ENCODE results near the gene ACCS. TPM values are rescaled to one million over a fixed set of nuclear protein-coding genes. Genes with fewer than 3 reads are reported as not detected.
A peak's percentile ranks its signal among the peaks of the same experiment; 100 is the strongest.

Gene ACCS
- polyA plus RNA-seq, 10 donors, result 7.9 to 30.5 (median 15.1) TPM

DNA sequence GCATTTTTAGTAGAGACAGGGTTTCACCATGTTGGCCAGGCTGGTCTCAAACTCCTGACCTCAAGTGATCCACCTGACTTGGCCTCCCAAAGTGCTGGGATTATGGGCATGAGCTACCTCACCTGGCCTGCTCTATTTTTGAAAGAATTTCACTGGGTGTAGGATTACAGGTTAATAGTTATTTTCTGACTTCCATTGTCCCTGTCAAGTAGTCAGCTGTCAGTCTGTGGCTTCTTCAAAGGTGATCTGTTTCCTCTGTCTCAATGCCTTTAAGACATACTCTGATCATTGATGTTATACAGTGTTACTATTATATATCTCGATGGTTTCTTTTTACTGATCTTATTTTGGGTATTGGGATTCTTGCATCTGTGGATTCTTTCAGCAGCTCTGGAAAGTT is 19.3 kb downstream of the ACCS start:
- no peak for DNase-seq

DNA sequence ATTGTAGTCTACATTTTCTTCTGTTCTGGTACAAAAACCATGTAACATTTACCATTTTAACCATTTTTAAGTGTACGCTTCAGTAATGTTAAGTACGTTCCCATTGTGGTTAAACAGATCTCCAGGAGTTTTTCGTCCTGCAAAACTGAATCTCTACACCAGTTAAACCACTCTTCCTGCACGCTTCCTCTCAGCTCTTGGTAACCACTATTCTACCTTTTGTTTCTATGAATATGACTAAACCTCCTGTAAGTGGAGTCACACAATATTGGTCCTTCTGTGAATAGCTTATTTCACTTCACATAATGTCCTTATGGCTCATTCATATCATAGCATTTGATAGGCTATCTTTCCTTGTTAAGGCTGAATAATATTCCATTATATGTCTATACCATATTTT is 22.3 kb downstream of the ACCS start:
- no peak for DNase-seq

DNA sequence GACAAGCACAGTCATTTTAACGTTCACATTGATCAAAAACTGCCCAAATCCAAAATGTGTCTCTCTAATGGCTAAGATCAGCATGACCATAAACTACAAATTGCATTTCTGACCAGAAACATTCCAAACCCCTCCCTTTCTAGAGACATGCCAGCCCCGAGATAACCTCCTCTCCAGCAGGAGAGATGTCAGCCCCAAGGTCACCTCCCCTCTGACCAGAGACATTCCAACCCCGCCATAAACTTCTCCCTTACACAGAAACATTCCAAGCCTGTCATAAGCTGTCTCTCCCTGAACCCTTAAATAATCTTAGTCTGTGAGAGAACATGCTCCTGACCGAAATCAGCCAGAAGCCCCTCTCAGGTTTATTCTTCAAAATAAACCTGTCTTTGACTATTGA is 22.8 kb downstream of the ACCS start:
- no peak for DNase-seq

DNA sequence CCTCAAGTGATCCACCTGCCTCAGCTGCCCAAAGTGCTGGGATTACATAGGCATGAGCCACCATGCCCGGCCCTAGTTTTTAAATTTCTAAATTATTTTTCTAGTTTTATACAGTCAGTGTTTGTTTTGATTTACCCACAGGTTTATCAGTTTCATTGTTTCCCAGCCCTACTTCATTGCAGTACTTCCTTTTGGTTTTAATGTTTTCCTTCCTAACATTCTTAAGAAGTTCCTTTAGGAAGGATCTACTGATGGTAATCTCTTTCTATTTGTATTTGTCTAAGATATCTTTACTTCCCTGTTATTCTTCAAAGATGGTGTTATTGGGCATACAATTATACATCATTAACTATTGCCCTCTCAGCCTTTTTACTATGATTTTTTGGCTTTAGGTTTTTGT is 24.5 kb downstream of the ACCS start:
- DNase-seq, result no peak

DNA sequence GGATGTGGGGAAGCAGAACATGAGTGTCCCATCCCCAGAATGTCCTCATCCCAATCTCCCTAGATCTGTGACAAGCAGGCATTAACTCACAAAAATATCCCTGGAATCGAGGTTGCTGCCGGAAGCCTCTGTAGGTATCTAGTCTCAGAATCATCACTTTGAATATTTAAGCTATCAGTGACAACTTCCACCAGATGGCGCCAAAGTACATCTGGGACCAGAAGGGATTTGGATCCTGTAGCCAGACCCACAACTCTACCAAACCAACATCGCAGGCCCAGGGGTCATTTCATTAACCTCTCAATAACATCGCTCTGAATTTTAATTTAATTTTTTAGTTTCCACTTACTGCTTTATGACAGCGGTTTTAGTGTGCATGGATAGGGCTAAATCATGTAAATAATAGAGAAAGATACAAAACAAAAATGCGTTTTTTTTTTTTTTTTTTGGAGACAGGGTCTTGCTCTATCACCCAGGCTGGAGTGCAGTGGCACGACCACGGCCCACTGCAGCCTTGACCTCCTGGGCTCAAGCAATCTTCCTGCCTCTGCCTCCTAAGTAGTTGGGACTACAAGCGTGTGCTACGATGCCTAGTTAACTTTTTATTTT is 28.3 kb downstream of the ACCS start:
- DNase-seq, result peak; percentile 81 to 90 (median 87)

DNA sequence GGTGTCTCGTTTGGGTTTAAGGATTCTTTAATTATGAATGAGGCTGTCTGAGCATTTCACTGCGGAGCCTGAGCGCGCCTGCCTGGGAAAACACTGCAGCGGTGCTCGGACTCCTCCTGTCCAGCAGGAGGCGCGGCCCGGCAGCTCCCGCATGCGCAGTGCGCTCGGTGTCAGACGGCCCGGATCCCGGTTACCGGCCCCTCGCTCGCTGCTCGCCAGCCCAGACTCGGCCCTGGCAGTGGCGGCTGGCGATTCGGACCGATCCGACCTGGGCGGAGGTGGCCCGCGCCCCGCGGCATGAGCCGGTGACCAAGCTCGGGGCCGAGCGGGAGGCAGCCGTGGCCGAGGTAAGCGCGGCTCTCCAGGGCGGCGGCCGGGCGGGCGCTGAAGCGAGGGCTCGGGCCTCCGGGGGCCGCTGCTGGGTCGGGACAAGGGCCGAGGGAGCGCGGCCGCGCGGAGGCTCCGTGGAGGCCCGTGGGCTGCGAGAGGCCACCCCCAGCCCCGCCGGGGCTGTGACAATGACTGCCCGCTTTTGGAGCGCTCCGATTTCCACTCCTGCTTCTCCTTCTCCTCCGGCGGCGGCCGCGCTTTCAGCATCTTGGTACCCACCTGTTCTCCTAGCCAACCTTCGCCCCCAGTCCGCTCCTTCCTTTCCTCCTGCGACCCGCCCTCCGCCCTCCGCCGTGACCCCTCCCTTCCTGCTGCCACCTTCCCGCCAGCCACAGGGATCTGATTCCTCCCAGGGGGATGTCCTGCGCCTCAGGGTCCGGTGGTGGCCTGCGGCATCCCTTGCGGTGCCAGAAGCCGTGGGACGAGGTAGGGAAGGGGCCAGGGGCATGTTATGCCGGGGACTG is 29.7 kb downstream of the ACCS start, which contains the start of gene EXT2:
Gene EXT2 (plus strand): TSS at position 173 of the 854 bp plus-strand sequence. CDS start 12,035 bp downstream, outside the sequence.
- DNase-seq, result peak; percentile 79 to 95 (median 92)

DNA sequence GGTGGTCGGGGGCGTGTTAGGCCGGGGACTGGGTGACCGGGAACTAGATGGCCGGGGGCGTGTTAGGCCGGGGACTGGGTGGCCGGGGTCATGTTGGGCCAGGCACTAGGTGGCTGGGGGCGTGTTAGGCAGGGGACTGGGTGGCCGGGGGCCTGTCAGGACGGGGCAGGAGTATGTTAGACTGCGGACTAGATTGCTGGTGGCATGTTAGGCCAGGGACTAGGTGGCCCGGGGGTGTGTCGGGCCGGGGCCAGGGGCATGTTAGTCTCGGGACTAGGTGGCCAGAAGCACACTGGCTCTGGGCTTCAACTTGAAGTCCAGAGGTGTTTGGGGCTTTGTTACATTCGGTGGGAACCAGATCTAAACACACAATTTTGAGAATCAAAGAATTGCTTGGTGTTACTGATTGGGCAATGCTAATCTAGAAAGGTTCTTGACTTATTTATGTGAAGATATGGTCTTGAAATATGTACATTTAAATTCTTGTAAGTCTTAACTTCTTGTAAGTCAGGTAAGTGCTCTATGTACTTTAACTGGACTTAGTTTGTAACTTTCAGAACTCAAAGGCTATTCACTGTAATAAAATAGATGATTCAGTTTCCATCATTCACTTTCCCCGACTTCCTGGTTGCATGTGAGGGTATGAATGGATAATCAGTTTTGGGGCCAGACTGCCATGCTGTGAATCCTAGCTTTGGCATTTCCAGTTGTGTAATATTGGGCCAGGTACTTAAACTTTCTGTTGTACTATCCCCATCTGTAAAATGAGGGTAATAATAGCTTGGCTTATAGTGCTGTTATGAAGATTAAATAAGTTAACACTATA is 30.5 kb downstream of the ACCS start:
- DNase-seq, result no peak

DNA sequence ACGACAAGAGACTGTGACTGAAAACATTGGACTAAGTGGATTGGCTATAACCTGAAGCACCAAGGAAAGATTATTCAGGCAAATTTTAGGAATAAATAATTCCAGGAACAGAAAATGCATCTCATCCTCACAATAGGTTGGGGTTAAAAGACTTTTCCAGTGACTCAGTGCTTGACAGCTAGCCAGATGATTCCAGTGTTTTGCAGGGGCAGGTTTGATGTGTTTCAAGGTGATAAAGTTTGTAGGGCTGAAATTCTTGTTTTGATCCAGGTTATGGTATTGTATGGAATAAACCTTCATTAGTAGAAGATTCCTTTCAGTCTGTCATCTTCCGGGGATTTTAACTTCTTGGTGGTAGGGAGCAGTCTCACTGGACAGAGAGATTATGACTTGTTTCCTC is 31.8 kb downstream of the ACCS start:
- no peak for DNase-seq

DNA sequence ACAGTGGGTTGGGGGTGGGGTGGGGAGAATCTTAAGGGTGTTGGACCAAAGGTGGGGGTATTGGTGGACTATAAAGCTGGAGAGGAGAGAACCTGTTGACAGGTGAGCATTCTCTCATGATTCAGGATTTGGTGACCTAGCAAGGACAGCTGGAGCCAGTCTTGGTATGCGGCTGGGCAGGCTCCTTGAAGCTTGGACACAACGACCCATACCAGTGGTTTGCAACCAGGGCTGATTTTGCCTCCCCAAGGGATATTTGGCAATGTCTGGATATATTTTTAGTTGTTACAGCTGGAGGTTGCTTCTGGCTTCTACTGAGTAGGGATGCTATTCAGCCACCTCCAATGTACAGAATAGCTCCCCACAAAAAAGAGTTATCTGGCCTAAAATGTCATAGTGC is 35.0 kb downstream of the ACCS start:
- no peak for DNase-seq

DNA sequence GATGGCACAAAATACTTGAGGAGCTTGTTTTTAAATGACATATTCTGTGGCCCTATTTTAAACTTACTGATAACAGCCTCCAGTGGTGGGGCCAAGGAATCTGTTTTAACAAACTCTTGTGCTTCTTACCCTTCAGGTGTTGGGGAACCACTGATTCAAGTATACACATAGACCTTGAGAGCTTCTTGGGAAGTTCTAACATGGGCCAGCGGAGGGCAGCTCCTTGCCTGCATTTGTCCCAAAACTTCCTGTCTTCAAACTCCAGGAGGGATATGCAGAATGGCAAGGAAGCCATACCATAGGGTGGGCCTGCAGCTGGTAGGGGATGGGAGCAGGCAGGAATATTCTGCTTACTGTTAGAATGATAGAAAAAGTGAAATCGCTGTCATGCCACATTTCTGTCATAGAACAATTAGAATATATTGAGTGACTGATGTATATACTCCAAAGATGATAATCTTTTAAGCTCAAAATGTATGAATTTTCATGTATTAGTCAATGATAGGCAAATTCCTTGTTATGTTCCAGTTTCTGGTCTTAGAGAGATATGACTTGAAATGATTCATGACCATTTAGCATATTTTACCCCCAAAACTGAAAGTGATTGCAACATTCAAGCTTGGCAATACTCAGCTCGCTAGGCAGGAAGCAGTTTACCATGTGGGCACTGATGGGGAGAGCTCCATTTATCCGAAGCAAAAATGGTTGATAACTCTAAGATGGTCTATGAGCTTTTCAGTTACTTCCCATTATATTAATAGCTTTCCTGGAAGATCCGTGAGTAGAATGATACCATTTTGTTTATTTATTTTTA is 38.6 kb downstream of the ACCS start:
- DNase-seq, result no peak

DNA sequence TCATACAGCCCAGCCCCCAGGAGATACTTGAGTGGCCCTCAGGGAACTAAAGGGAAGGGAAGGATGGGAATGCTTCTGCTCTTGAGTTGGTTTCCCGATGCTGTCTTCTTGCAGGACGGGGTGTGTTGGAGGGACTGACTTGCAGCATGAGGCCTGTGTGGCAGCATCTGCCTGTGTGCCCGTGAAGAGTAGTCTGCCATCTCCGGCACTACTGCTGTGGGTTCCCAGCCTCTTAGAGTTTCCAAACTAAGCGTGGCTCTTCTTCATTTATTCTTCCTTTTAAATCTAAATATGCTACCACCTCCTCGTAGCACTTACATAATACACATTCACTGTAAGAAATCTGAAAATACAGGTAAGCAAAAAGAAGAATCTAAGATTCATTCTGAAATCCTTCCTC is 42.2 kb downstream of the ACCS start:
- no peak for DNase-seq

DNA sequence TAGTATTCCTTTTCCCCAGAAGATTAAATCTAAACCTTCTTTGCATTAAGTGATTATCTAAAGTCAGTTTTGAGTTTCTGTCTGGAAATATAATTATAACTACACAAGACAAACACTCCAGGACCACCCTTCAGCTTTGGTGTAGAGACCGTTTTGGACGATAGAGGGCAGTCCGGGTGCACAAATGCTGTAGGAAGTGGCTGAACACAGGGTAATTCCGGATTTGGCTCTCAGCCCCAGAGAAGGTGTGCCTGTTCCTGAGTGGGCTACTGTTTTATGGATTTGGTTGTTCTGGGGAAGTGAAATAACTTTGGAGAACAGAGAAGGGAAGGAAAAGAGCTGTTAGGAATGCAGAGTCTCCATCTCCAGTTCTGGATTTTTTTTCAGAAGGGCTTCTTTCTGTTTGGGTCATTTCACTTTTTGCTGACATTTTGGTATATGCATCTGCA is 44.2 kb downstream of the ACCS start:
- DNase-seq, result peak; percentile 20 to 66 (median 53)

DNA sequence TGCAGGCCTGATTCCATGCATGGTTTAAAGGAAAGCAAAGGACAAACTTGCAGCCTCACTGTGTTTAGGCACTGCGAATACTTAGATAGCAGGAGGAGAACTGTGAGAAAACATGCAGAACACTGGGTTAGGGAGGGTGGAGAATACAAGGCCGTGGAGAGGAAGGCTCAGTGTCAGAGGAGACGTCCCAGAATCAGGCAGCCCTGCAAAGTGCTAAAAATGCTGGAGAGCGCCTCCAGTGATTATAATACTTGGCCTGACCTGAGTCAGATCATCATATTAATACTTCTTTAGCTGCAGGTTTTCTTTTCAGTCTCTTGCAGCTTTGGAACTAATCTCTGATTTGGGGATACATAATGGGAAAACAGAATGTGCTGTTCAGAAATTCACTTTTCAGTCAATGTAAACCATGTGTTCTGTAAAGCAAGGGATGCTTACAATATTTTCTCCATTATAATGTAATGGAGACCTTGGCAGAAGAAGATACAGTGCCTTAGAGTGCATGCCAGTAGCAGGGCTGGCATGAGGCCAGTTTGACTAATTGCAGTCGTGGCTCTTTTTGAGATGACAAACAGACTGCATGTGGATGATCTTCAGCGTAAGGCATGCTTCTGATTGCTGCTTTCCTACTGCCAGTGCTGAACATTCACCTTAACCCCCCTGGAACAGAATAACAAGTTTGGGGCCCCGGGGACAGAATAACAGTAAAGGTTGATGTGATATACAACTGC is 46.2 kb downstream of the ACCS start:
- DNase-seq, result peak; percentile 66 to 82 (median 74)

DNA sequence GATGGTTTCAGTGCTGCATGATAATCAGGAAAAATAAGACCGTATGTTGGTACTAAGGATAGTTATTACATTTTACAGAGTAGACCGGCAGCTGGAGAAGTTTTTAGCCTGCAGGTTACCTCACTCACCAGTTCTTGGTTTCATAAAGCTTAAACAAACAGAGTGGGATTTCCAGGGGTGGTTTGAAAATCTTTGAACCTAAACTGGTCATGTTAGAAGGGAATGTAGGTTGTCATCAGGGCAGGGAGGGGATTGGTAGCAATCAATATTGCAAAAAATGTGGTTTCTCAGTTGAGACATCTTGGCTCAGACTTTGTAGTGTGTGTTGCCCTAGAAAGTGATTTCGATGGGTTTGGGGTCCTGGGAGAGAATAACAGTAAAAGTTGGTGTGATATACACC is 46.9 kb downstream of the ACCS start:
- no peak for DNase-seq

DNA sequence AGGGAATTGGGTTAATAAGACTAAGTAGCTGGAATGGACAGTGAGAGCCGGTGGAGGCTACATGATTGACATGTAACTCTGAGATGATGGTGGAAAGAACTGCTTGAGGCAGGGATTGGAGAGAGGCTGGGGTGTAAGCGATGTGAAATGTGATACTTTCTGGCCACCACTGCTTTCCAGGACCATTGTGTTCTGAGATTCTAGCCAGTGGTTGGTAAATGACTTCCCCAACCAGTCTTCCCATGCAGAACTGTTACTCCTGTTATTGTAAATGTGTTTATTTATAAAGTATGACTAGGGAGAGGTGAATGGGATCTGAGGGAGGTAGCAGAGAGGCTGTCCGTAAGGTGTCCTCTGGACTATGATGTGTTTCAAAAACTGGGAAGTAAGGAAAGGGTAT is 47.5 kb downstream of the ACCS start:
- DNase-seq, result no peak

DNA sequence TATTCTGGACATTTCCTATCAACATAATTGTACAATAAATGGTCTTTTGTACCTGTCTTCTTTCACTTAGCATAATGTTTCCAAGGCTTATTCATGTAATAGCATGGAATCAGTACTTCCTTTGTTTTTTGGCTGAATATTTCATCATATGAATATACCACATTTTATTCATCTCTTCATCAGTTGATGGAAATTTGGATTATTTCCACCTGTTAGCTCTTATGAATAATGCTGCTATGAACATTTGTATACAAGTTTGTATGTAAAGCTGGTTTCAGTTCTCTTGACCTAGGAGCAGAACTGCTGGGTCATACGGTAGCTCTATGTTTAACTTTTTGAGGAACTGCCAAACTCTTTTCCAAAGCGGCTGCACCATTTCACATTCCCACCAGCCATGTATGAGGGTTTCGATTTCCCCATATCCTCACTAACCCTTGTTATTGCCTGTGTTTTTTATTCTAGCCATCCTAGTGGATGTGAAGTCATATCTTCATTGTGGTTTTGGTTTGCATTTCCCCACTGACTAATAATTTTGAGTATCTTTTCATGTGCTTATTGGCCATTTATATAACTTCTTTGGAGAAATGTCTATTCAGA is 50.3 kb downstream of the ACCS start:
- no peak for DNase-seq

DNA sequence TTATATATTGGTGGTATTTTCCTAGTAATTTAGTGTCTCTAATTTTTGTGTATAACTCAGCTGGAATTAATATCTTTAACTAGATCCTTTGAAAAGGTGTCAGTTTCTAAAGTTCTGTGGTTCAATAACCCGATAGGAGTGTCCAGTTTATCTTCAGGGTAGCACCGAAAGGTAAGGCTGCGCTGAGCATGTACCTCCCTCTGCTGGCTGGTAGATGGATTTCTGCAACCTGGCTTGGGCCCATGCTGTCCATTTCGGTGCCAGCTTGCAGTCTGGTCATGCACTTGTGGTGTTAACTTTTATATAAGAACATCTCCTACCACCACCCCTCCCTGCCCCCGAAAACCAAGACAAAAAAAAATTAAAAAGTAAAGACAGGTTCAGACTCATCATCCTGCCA is 54.1 kb downstream of the ACCS start:
- no peak for DNase-seq

DNA sequence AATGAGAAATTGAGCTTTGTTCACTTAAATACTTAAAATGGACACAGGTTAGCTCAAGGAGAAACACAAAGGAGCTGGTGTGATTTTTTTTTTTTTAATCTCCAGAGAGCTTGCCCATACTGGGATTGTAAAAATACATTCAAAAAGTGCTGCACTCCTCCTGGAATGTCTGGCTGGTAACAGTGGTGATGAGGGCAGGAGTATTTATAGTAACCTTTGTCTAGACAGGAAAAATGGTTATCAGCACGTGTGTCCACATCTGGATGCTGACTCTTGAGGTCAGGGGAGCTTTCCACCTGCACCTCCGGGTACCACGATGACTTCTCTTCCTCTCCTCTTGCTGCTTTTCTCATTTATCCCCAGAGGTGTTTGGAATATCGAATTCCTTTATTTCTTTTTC is 59.5 kb downstream of the ACCS start:
- no peak for DNase-seq

DNA sequence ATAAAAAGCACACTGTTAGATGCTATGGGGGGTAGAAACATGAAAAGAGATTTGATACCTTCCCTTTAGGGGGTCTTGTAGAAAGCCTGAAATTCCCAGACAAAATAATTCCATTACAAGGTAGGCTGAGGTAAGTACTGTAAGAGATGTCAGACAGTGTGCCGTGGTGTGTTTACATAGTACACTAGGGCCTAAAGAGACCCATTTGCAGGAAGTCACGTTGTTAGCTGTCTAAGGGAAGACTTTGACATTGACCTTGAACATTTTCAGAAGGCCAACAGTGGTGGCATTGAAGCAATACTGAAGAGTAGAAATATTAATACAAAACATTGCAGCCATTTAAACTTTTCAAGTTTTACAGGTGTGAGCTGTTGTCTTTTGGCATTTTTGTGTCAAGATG is 60.2 kb downstream of the ACCS start:
- no peak for DNase-seq

DNA sequence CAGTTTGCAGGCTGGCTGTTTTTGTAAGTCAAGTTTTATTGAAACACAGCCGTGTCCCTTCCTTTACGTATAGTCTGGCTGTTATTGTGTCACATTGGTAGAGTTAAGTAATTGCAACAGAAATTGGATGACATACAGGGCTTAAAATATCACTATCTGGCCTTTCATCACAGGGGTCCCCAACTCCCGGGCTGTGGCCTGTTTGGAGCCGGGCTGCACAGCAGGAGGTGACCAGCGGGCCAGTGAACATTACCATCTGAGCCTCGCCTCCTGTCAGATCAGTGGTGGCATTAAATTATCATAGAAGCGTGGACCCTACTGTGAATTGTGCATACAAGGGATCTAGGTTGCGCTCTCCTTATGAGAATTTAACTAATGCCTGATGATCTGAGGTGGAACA is 61.1 kb downstream of the ACCS start:
- no peak for DNase-seq

Measured in muscle of back (tissue), 11 donors.